ENCODE data around the gene SWI5. TPM values are rescaled to one million over a fixed set of nuclear protein-coding genes. Genes with fewer than 3 reads are reported as not detected.

Gene SWI5
- total and polyA plus RNA-seq, 7 donors: 18.0 to 35.7 (median 24.1) TPM

DNA sequence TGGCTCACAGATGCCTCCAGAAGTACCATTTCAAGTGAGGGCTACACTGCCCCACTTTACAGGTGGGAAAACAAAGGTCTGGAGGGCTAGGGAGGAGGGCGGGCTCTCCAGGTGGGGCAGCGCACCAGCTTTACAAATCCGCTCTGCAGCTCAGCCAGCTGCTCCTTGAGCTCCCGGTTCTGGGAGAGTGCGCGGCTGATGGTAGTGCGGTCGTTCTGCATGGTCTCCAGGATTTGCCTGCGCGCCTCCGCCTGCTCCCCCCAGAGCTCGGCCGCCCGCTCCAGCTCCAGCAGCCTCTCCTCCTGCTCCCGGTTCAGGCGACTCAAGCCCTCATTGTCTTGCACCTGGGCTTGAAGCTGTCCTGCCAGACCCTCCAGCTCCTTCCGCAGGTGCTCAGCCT is 15.7 kb upstream of the SWI5 start:
- H3K36me3 ChIP-seq: peaks cover 49 to 91% (median 65%) of the 10 kb centered on the region in 4 donors
- WGBS, 2 donors: 96% methylated on average over 17 of the region's 17 CpGs
- peaks cover 0 to 3% (median 0%) of the 10 kb centered on the region in 4 donors for H3K4me1 ChIP-seq
- TF ChIP-seq POLR2A (IDR thresholded peaks at IDR 0.05) (no peak), EP300 (IDR thresholded peaks at IDR 0.05) (no peak), POLR2AphosphoS5 (IDR thresholded peaks at IDR 0.05) (no peak)
- TF ChIP-seq, protein P1, sequence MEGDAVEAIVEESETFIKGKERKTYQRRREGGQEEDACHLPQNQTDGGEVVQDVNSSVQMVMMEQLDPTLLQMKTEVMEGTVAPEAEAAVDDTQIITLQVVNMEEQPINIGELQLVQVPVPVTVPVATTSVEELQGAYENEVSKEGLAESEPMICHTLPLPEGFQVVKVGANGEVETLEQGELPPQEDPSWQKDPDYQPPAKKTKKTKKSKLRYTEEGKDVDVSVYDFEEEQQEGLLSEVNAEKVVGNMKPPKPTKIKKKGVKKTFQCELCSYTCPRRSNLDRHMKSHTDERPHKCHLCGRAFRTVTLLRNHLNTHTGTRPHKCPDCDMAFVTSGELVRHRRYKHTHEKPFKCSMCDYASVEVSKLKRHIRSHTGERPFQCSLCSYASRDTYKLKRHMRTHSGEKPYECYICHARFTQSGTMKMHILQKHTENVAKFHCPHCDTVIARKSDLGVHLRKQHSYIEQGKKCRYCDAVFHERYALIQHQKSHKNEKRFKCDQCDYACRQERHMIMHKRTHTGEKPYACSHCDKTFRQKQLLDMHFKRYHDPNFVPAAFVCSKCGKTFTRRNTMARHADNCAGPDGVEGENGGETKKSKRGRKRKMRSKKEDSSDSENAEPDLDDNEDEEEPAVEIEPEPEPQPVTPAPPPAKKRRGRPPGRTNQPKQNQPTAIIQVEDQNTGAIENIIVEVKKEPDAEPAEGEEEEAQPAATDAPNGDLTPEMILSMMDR (IDR thresholded peaks at IDR 0.05): no peak
- no peaks in the 10 kb centered on the region for H3K27me3 ChIP-seq
- intact Hi-C loops (cut with DNase I): no loop called here
- no peak overlapping the region for H3K27ac ChIP-seq
- DNase-seq: no peak
- H3K4me3 ChIP-seq: no peak overlapping the region
- no peaks in the 10 kb centered on the region for H3K9me3 ChIP-seq

DNA sequence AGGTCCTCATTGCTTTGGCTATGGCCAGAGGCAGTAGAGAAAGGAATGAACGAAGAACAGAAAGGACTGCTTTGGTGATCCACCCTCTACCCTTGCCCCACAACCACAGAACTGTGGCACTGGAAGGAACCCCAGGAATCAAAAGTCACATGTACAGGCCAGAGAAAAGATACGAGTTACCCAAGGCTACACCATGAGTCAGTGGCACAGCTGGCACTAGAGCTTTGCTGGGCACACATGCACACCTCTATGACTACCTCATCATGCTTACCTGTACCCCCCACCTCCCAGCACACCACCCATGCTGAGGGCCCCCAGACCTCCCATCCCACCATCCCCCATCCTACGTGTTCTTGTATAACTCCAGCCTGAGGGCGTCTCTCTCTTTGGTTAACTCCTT is 13.4 kb upstream of the SWI5 start:
- DNase-seq: no peak
- Histone ChIP-seq H3K4me1 (no peaks in the 10 kb centered on the region), H3K9me3 (no peaks in the 10 kb centered on the region), H3K36me3 (peaks cover 42 to 99% (median 78%) of the 10 kb centered on the region in 4 donors), H3K27me3 (no peaks in the 10 kb centered on the region), H3K4me3 (no peak overlapping the region), H3K27ac (no peak overlapping the region)
- 87 to 88% methylated on average over 4 of the region's 4 CpGs for WGBS, 2 donors
- intact Hi-C loops (cut with DNase I): no loop called here
- TF ChIP-seq POLR2AphosphoS5 (IDR thresholded peaks at IDR 0.05) (no peak), POLR2A (IDR thresholded peaks at IDR 0.05) (no peak), EP300 (IDR thresholded peaks at IDR 0.05) (no peak)
- TF ChIP-seq, protein P1 (IDR thresholded peaks at IDR 0.05): no peak

DNA sequence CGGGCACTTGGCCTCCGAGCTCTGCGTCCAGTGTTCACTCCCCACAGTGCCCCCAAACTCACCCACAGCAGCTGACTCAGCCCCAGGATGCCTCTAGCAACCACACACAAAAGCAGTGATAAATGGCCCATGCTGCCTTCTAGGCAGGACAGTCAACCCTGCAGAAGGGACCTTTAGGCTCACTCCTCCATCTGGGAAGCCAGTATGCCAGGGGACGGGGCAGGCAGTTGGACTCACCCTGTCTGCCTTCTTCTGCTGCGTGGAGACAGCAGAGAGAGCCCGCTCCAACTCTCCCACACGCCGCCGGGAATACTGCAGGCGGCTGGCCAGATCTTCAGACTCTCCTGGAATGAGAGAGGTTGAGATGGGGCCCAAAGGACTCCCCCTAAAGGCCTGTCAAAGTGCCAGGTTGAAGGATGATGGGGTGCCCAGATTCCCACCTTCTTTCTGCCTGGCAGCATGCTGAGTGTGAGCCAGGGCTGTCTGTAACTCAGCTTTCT is 10.7 kb upstream of the SWI5 start:
- no peaks in the 10 kb centered on the region for H3K9me3 ChIP-seq
- no peak overlapping the region for H3K27ac ChIP-seq
- TF ChIP-seq, protein P1 (IDR thresholded peaks at IDR 0.05): no peak
- TF ChIP-seq POLR2A (IDR thresholded peaks at IDR 0.05) (no peak), EP300 (IDR thresholded peaks at IDR 0.05) (no peak), POLR2AphosphoS5 (IDR thresholded peaks at IDR 0.05) (no peak)
- WGBS, 2 donors: 96 to 97% methylated on average over 10 of the region's 10 CpGs
- H3K4me1 ChIP-seq: no peaks in the 10 kb centered on the region
- H3K27me3 ChIP-seq: no peaks in the 10 kb centered on the region
- H3K4me3 ChIP-seq: no peak overlapping the region
- intact Hi-C loops (cut with DNase I): no loop called here
- no peak for DNase-seq
- peaks cover 19 to 90% (median 55%) of the 10 kb centered on the region in 4 donors for H3K36me3 ChIP-seq

DNA sequence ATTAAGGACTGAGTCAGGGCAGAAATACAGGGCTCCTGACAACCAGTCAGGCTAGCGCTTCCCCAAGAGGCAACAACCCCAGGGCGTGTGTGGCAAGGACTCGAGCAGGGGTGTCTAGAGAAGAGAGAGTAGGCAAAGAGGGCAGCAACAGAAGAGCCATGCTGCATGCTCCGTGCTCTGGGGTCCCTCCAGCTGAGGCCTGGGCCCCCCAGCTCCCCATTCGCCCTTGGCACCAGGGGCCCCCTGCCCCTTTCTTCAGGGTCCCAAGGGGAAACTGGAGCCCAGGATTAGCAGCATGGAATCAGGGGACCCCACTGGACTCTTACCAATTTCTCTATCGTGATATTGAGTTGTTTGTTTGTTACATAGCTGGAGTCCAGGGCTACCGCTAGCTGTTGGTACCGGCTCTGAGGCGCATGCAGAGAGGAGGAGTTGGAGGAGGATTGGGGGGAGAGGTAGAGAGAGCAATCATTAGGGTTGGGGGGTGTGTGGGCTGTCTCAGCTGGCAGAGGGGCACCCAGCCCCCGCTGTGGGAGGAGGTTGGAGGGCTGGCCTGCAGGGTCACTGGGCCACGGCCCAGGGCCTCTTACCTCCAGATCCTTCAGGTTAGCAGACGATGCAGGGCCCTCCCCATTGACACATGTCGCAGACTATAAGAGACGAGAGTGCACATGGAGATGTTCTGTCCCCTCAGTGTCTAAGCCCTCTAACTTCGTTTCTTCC is 9.0 kb upstream of the SWI5 start:
- Histone ChIP-seq H3K4me3 (no peak overlapping the region), H3K27me3 (no peaks in the 10 kb centered on the region), H3K4me1 (peaks cover 0 to 5% (median 0%) of the 10 kb centered on the region in 4 donors), H3K27ac (no peak overlapping the region), H3K9me3 (no peaks in the 10 kb centered on the region), H3K36me3 (peaks cover 3 to 90% (median 48%) of the 10 kb centered on the region in 4 donors)
- no peak for TF ChIP-seq EP300 (IDR thresholded peaks at IDR 0.05)
- TF ChIP-seq, protein P1 (IDR thresholded peaks at IDR 0.05): no peak
- no peak for TF ChIP-seq POLR2A (IDR thresholded peaks at IDR 0.05)
- no peak for TF ChIP-seq POLR2AphosphoS5 (IDR thresholded peaks at IDR 0.05)
- no peak for DNase-seq
- 93 to 94% methylated on average over 15 of the region's 15 CpGs for WGBS, 2 donors
- intact Hi-C loops (cut with DNase I): no loop called here
